GM12878 (cell line): ENCODE data around the gene TOMM40L. TPM values are rescaled to one million over a fixed set of nuclear protein-coding genes. Genes with fewer than 3 reads are reported as not detected.
A peak's percentile ranks its signal among the peaks of the same experiment; 100 is the strongest.

Source experiments
- BCL11A ChIP-seq: IDR thresholded peaks from 2 replicates; pipeline ENCODE4 v1.6.1; 2011; ENCODE audit warnings: low read depth, low read length
- BHLHE40 ChIP-seq, 2 experiments: fragments of 450-650 bp in 1 of 2; IDR thresholded peaks; 2 replicates each; pipeline ENCODE4 v1.6.1; 2011 to 2017; ENCODE audit warnings: low read depth in 2 of 2, borderline replicate concordance in 1 of 2, improper control_type of control experiment in 1 of 2, low read length in 1 of 2, mild to moderate bottlenecking in 1 of 2
- CREB1 ChIP-seq: IDR thresholded peaks from 2 replicates; pipeline ENCODE4 v1.6.1; 2012; ENCODE audit warnings: low read depth, mild to moderate bottlenecking, inconsistent platforms
- MEF2B ChIP-seq: fragments of 450-650 bp; IDR thresholded peaks from 2 replicates; pipeline ENCODE4 v1.6.1; 2018; ENCODE audit warnings: mild to moderate bottlenecking, moderate library complexity; ENCODE audit not compliant: partially characterized antibody, poor library complexity, severe bottlenecking
- MLLT1 ChIP-seq: fragments of 450-650 bp; IDR thresholded peaks from 2 replicates; pipeline ENCODE4 v1.6.1; 2016; ENCODE audit warnings: mild to moderate bottlenecking
- MXI1 ChIP-seq: fragments of 150-350 bp; IDR thresholded peaks from 2 replicates; pipeline ENCODE4 v1.6.1; 2011; ENCODE audit warnings: low read depth, mild to moderate bottlenecking, inconsistent platforms, low read length, improper control_type of control experiment
- NKRF ChIP-seq: fragments of 450-650 bp; conservative IDR thresholded peaks from 2 replicates; pipeline ENCODE4 v1.6.1; 2017; ENCODE audit warnings: mild to moderate bottlenecking, moderate library complexity
- SMAD5 ChIP-seq: IDR thresholded peaks from 2 replicates; pipeline ENCODE4 v1.6.1; 2016; ENCODE audit warnings: antibody characterized with exemption, low read depth
- TCF12 ChIP-seq: IDR thresholded peaks from 2 replicates; pipeline ENCODE4 v1.6.1; 2011; ENCODE audit warnings: low read depth, mild to moderate bottlenecking, low read length
- polyA plus RNA-seq, 11 experiments: library from polyadenylated mRNA; depleted of rRNA in 4 of 11; unstranded in 6 of 11; stranded (reverse) in 5 of 11; fragments of >200 nt; fragmentation: Nextera tagmentation in 4 of 11; fragmentation: Illumina TruSeq in 1 of 11; extraction: Ambion mirVana in 4 of 11; extraction: Trizol in 1 of 11; gene quantifications; 1 replicate in 1 of 11; 2 replicates in 10 of 11; pipeline versions ENCODE4 v1.2.1 to v1.2.3, GENCODE V29; 2011 to 2016; ENCODE audit warnings: inconsistent platforms in 2 of 11, missing spikeins in 2 of 11, low read depth in 1 of 11
- total RNA-seq, 4 experiments: library from RNA; depleted of rRNA in 3 of 4; stranded (reverse); fragments of >200 nt in 3 of 4; fragmentation: Illumina TruSeq in 1 of 4; extraction: Trizol in 1 of 4; gene quantifications; 2 replicates each; pipeline versions ENCODE4 v1.2.1 to v1.2.3, GENCODE V29; 2013 to 2021

Gene TOMM40L
- total and polyA plus RNA-seq, 10 of the 15 experiments (the other 5 are each of a cell fraction or from before 2014, with no cell fraction given): 5.9 to 21.6 (median 15.7) TPM

GRCh38 chr1:161185282-161185682 lies 40.6 kb upstream of the TOMM40L start (continued):
- TF ChIP-seq NKRF (no peak), MLLT1 (peak; percentile 37), BHLHE40 (IDR thresholded peaks at IDR 0.05; ENCODE audit: borderline replicate concordance in 1 of 2, low read depth in 2 of 2, low read length in 1 of 2) (peak; percentile 64 to 67), CREB1 (peak; percentile 58; the same call in 1 of the 2 replicates), BCL11A (no peak), MEF2B (peak; percentile 56), SMAD5 (0 out of 2 replicates have a peak, but pooled peaks have one; percentile 55), MXI1 (peak; percentile 32; the same call in 1 of the 2 replicates), TCF12 (peak; percentile 96)
